ENCODE results near the gene LAMB3.

The LAMB3 gene

DNA sequence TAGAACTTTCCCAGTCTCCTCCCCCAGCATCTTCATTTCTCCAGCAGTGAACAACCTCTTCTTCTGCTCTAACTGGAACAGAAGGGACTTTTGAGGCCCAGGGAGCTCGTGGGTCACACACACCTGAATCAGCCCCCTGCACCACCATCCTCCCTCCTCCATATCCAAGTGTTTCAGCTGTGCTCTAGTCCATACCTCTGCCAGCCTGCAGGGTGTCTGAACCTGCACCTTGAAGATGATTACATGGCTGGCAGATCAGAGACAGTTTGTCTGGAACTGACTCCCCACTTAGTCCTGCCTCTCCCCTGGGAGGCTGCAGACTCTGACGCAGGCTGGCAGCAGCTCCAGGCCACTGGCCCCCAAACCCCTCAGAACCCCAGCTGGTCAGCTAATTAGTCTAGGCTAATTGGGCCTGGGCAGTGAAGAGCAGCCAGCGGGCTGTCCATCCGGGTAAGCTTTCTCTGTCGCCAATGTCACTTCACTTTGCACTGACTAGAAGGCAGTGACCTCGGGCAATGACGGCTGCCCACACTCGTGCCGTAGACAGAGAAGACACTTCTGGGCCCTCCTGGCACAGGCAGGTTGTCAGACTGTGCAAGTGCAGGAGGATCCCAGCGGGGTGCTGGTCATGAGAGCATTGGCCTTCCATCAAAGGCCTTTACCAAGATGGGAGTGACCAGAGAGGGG is 56.5 kb downstream of the LAMB3 start:
- DNase-seq (ENCODE audit: low read depth, low spot score): no peak

- no peak for DNase-seq (ENCODE audit: low read depth, low spot score)
Measured at GRCh38 chr1:209595028-209595427, 57.2 kb downstream of the LAMB3 start.

DNA sequence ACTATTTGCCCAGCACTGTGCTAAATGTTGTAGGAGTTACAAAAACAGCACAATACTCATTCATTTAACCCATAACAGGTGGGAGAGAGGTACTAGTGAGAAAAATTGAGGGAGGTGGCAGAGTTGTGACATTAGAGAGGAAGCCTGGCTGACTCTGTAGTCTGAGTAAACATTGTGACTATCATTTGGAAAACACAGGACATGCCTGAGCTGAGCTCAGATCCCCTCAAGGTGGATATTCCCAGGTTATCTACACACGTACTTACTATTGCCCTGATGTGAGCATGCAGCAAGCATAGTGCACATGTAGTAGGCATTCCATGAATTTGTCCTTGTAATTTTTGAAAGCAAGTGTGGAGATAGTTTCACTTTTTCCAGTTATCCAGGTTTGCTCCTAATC is 57.8 kb downstream of the LAMB3 start:
- DNase-seq (ENCODE audit: low read depth, low spot score): no peak

DNA sequence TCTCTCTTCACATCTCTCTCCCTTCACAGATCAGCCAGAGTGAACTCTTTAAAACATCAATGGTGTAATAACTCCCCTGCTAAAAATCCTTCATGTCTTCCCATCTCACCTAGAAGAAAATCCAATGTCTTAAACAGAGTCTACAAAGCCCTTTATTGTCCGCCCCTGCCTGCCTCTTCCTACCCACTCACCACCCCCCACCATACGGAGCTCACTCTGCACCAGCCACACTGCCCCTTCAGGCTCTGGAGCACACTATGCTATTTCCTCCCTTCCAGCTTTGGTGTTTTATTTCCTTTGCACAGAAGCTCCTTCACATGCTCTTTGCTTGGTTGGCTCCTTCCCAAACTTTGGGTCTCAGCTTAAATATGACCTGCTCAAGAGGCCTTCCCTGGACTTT is 58.5 kb downstream of the LAMB3 start:
- no peak for DNase-seq (ENCODE audit: low read depth, low spot score)

DNA sequence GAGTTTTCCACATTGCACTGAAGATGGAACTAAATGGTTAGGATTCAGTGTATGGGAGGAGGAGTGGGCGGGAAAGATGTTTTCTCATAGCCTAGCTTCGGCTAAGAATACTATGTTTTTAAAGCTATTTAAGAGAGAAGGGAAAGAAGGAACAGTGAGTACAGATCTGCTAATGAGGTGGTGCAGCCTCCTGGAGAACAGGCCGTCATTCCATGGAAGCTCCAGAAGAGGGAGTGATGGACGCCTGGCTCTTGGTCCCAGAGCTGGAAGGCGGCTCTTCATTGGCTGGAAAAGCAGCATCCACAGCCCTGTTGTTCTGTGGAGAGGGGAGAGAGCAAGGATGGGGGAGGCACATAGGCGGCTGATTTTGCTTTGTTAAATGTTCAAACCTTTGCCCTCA is 61.8 kb downstream of the LAMB3 start:
- peak; percentile 46 for DNase-seq (ENCODE audit: low read depth, low spot score)

- no peak for DNase-seq (ENCODE audit: low read depth, low spot score)
Measured at GRCh38 chr1:209589863-209590262, 62.4 kb downstream of the LAMB3 start.

DNA sequence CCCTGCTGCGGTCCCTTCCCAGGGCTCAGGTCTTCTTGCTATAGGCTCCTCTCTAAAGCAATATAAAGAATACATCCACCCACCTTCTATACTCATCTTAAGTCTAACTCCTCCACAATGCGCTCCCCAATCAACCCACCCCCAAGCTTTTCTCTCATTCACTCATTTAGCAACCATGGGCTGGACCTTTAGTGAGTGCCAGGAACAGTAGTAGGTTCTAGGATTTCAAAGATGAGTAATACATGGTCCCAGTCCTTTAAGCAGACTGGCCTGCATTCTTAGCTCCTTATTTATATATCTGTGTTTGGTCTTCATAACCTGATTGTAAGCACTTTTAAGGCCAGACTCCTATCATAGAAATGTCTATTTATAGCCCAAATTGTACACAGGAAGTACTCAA is 62.8 kb downstream of the LAMB3 start:
- no peak for DNase-seq (ENCODE audit: low read depth, low spot score)

DNA sequence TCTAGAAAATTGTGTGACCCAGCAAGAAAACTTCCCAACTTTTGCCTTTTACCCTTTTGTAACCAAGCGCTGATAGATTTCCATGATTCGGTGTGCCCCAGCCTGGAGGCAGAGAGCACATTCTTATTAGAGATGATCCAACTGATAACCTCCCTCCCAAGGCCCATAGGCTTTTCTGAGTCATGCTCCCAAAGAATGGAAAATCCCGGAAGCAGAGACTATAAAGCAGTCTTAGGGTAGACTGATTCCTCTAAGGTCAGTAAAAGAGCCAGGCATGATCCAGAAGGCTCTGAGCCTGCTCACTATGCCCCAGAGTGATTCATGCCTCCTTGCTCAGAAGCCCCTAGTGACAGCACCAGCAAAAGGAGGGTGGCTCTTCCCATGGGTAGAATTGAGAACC is 64.4 kb downstream of the LAMB3 start:
- no peak for DNase-seq (ENCODE audit: low read depth, low spot score)

- DNase-seq (ENCODE audit: low read depth, low spot score): no peak
Measured at GRCh38 chr1:209586221-209586740, 65.9 kb downstream of the LAMB3 start.

GRCh38 chr1:209585672-209586071 is 66.6 kb downstream of the LAMB3 start:
- peak; percentile 78 for DNase-seq (ENCODE audit: low read depth, low spot score)

- DNase-seq (ENCODE audit: low read depth, low spot score): no peak
Measured at GRCh38 chr1:209585197-209585596, 67.0 kb downstream of the LAMB3 start.

GRCh38 chr1:209584231-209584672 is 68.0 kb downstream of the LAMB3 start:
- no peak for DNase-seq (ENCODE audit: low read depth, low spot score)

DNA sequence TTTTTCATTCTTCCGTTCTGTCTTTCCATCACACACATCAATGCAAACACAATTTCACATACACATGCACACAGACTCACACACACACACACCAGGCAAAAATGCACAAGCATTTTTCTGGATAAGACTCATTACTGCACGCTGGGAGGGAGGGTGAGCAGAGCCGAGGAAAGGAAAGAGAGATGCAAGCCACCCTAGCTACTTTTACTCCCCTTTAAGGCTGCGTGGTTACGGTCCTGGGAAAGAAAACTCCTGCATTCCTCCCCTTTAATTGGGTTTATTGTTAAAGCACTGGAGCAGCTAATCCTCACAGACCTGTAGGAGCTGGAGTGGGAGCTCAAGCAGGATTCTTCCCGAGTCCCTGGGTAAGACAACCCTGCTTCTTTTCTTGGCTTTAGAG is 68.8 kb downstream of the LAMB3 start, which contains the start of gene CAMK1G:
Gene CAMK1G (plus strand): TSS at position 307 of the 400 bp plus-strand sequence. CDS start 11,270 bp downstream, outside the sequence.
- DNase-seq (ENCODE audit: low read depth, low spot score): peak; percentile 73

DNA sequence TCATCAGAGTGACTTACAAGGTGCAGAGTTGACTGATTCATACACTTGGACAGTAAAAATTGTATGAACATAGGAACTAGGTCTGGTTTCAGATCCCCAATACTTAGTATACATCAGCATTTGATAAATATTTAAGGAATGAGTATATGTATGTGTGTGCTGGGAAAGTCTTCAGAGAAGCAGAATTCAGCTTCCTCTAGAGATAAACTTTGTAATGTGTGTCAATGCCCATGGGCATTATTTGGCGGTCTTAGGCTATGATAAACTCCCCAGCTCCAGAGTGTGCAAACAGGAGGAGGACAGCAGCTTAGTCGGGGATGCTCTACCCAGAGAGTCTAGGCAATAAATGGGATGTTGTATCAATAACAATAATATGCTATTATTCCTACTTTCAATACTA is 71.6 kb downstream of the LAMB3 start:
- DNase-seq (ENCODE audit: low read depth, low spot score): no peak

- DNase-seq (ENCODE audit: low read depth, low spot score): no peak
Measured at GRCh38 chr1:209577346-209577745, 74.9 kb downstream of the LAMB3 start.

- DNase-seq (ENCODE audit: low read depth, low spot score): peak; percentile 84
Measured at GRCh38 chr1:209576392-209577197, 75.6 kb downstream of the LAMB3 start.

GRCh38 chr1:209570743-209571142 is 81.5 kb downstream of the LAMB3 start:
- no peak for DNase-seq (ENCODE audit: low read depth, low spot score)

DNA sequence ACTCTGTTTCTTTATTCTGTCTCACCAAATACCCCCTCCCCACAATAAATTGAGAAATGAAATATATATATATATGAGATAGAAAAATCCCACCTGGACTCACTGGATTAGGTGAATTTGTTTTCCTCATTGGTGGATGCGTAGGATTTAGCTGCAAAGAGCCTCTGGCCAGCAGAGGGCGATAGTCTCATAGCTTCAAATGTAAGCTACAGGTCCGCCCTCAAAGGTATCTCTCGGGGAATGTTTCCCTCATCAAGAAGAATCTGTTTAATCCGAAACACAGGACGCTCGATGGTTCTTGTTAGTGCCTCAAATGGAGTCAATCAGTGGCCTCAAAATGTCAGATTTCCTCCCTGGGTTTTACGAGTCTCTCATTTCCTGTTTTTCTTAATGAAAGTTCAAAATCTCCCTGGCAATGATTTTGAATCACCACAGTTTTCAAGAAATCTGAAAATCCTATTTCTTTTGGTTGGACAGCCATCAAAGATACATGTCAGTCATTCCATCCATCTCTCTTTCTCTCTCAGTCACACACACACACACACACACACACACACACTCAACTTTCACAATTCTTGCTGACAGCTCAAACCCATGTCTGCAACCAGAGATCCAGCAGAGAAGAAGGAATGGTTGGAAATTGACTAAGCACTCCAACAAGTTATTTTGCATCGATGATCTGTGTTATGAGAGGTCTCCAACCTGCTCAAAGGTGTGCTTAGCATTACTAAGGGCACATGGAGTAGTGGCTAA is 82.6 kb downstream of the LAMB3 start:
- peak; percentile 83 for DNase-seq (ENCODE audit: low read depth, low spot score)

GRCh38 chr1:209567698-209568175 is 84.5 kb downstream of the LAMB3 start:
- peak; percentile 59 for DNase-seq (ENCODE audit: low read depth, low spot score)

- peak; percentile 90 for DNase-seq (ENCODE audit: low read depth, low spot score)
Measured at GRCh38 chr1:209565759-209566678, 86.2 kb downstream of the LAMB3 start.

Measured in astrocyte of the hippocampus (primary cell).